Islet precursor cell (in vitro differentiated cells): ENCODE data around the gene RTL10.

Experiments
- DNase-seq: peaks from one replicate; pipeline ENCODE4 v3.0.0-alpha.2; 2018

RTL10 gene

DNA sequence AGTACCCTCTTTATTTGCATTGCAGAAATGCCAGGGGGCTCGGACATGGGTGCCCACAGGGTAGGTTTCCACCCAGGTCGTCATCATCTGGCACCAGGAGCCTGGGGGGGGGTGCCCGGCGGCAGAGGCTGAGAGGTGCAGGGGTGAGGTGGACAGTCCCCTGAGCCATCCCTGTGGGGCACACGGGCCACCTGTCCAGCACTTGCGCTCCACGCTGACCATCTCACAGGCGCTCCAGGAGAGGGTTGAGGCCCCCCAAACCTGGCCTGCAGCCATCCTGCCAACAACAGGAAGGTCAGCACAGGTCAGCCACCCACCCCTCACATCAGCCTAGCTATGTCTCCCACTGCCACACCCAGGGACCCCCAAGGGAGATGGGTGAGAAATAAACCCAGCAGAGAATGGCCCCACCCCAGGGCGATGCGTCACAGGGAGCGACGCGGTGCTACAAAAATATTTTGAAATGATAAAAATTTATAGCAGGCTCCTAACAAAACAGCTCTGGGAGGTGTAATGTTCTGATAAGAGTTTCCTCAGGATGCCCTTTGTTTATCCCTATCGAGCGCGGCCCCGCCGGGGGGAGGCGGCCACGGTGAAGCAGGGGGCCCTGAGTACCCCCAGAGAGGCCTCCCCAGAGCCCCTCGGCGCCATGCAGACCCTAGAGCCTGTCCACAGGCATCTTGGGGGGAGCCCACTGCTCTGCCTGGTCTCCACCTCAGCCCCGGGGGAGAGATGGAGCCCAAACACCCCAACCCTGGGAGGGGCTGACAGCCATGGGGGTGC, 21.0 kb upstream of the RTL10 start:
- DNase-seq, result no peak

DNA sequence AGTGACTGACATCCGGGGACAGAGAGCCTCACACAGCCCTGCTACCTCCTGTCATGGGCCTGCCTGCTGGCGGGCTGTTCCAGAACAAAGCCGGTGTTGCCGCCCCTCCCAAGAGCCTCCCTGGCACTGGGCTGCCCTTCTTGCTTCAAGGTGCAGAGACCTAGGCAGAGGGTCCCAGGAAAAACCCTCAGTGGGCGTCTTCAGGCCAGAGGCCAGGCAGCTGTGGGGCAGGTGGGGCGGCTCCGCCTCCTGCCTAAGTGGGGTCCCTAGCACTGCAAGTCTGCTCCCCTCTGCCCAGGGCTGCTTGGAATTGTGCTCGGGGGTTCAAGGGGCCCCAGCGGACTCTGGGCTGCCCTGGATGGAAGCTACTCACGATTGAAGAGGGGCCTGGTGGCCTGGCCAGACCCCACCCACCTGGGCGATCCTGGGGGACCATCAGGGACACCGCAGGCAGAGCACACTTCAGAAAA, 20.4 kb upstream of the RTL10 start:
- DNase-seq, result peak; percentile 48

DNA sequence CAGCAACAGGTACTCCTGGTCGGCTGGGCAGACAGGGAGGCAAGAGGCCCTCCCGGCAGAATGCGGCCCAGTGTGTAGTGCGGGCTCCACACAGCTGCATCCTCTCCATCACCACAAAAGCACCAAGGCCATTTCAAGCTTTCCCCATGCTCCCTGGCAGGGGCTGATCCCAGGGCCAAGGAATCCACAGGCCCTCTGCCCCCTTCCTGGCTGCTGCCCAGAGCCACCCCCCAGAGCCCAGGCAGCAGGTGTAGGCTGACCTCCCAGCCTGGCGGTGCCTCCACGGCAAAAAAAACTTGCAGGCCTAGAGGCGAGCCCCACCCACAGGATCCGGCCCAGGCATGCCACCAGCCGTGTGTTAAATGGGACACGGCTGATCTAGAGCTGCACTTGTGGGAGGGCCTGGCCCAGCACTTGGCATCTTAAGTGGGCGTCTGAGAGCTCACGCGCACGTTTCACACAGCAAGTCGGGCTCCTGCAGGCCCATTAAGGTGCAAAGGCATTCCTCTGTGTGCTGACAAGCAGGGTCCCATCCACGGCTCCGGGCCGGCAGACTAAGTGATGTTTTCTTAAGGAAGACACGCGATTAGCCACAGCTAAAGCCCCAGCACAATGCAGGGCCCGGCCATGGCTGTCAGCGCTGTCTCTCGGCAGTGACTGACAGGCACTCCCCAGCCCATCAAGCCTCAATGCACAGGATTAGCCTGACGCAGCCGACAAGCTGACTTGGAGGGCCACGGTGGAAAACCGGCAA, 19.8 kb upstream of the RTL10 start:
- peak; percentile 77 for DNase-seq

DNA sequence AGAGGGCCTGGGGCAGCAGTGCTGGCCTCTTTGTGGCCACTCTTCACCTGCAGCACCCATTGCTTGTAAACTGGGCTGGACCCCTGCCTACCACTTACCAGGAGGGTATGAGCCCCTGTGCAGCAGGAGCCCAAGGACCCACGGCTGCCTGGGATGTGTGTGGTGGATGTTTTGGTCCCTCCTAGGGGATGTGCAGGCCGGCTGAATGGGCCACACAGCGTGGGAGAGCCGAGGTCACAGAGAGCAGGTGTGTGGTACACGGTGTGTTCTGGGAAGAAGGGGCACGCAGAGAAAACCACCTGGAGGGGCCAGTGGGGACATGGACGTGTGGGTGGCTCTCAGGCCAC, 19.3 kb upstream of the RTL10 start:
- DNase-seq, result peak; percentile 47

DNA sequence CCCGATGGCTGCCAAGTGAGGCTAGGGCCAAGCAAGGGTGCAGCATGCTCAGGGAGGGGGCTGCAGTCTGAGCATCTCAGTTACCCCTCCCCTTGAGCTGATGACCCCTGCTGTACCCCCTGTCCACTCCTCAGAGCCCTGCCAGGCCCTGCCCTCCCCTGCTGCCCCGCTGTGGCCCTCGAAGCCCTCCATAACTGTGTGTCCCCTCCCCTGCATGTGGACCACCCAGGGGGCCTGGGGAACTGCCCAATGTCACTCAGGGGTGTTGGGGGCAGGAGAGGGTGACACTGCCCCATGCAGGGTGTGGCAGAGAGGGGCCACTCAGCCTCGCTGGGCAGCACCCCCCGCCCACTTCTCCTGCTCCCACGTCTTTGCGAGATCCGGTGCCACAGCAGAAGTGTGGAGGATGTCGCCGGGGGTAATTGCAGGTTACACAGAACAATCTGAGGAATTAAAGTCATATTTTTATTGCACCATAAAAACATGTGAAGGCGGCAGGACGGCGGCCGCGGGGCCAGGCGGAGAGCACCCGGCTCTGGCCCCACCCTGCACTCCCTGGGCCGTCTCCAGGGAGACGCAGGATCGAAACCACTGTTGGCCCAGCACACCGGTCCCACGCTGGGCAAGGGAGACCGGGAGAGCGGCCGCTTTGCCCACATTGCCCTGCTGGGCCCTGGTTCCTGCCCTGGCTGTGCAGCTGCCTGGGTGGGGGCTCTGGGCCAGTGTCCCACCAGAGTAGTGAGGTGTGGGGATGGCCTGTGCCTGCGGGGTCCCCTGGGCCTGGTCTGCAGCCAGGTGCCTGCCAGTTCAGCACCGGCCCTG, 18.7 kb upstream of the RTL10 start:
- peak; percentile 37 for DNase-seq

DNA sequence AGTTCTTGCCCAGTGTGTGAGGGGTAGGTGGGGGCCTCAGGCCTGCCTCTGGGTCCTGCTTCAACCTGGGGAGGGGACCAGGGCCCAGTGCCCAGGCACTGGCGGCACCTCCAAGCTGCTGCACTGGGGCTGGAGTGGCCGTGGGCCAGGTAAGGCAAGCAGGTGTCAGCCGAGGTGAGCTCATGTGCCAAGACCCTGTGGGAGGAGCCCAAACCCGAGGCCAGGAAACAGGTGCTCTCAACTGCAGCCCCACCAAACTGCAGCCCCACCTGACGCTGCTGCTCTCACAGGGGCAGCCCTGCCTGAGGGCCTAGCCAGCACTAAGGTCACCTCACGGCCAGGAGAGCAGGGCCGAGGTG, 18.1 kb upstream of the RTL10 start:
- DNase-seq, result no peak

DNA sequence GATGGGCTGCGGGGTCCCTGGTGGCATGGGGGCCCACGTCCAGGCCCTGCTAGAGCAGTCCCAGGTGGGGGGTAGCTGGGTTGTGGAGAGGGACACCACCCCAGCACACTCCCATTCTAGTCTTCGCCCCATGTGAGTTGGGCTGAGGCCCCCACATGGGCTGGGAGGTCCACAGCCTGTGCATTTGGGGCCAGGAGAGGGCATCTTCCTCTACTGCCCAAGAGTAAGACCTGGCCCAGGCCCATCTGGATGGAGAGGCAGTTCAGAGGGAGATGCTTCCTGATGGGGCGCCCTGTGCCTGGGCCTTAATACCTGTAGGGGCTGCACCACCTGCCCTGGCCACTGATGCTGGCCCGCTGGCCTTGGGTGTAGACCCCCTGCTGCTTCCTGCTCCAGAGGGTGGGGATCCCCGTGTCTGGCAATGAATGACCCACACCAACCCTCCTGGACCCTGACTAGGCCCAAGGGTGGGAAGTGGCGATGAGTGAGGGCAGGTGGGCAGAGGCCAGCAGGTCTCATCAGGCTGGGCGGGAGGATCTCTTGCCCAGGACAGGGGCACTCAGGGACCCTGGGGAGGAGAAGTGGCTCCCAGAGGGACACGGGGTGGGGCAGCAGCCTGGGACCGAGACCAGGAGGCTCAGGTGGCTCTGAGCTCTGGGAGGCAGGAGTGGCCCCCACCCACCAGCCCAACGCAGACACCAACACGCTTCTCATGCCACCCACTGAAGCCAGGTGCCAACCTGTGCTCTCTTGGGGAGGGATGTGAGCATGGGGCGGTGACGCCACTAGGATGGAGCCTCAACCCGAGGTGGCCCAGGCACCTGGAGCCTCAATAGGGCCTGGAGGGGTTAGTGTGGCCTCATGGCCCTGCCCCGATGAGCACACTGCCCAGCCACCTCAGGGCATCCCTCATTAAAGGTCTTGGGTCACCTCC, 17.4 kb upstream of the RTL10 start:
- DNase-seq, result peak; percentile 40

DNA sequence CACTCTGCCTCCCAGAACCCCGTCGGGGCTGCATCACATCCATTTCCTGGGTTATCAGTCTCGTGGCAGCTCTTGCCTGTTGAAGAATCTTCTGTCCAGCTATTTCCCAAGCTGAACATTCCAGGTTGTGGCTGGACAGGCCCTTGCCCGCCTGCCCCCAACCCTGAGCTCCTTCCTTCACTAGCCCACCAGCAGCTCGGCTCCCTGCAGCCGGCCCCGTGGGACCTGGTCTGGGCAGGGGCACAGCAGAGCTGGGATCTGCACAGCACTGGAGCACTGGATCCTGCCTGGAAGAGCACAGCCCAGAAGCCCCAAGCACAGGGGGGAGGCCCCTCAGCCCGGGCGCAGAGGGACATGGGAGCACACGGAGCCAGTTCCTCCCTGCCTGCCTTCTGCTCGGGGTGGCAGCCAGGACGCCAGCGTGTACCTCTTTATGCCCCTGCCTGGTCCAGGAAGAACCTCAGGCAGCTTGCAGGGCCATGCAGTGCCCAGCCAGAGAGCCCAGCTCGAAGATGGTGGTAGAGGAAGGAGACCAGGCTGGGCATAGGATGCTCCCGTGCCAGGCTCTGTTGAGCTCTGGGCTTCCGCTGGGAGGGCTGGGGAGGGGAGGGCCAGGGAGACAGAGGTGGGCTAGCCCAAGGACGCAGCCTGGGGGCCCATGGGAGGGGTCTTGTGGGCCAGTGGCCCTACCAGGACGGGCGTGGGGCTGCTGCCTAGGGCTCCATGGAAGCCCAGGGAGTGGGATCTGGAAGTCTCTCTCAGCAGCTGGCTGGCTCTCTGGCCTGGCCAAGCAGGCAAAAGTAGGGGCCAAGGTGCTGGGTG, 16.6 kb upstream of the RTL10 start:
- peak; percentile 53 for DNase-seq

DNA sequence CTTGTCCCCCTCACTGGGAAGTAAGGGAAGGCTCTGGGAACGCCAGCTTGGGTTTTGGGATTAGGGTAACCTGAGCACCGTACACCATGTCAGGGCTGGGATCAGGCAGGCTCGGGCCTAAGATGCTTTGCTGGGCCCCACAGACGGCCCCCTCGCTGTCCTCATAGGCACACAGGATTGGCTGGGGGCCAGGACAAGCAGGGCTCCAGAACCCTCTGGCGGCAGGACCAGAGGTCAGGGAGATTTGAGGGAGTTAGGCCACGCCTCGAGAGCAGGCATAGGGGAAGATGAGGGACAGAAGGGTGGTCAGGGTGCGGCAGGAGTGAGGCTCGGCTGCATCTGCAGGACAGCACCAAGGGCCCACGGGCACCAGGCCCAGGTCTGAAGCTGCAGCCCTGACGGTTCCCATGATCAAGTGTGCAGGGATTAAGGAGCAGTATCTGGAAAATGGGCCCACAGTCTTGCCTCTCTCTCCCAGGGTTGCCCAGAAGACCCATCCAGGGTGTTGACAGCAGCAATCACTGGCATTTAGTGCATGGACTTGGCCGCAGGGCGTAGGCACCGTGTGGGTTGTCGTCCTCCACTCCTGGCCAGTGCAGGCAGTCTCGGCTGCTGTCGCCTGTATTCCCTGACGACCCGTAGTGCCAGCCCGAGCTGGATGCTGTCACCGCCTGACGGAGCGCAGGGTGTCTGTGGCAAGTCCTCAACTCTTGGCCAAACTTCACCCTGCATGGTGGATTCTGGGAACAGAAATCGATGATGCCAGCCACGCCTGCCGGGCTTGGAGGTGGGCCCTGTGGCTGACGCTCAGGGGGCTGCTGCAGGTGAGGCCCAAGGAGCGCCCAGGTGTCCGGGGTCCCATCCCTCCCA, 15.7 kb upstream of the RTL10 start:
- peak; percentile 47 for DNase-seq

DNA sequence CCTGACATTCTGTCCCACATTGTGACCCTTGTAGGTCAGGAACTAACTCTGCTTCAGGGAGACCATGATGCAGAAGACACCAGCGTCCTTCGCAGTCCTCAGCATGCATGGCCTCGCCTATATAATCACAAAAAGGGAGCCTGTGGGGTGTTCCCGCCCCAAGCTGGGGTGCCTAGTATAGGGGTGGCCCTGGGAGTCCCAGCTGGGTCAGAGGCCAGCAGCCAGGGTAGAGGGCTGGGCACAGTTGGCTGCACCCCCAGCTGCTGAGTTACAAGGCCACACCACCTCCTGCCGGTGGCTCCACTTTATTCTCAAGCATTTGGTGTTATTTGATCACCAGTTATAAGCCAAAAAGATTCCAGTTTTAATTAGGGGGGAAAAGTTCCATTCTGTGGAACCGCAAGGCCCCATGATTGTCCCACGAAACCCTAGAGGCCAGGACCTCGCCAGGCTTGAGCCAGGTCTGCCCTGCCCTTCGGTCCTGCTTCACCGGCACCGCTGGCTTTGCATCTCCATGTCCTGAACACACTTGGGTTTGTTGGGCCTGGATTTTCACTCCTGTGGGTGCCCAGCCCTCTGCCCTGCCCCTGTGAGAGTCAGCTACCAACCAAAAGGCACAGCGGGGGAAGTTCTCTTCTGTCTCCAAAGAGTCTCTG, 15.0 kb upstream of the RTL10 start:
- peak; percentile 39 for DNase-seq

DNA sequence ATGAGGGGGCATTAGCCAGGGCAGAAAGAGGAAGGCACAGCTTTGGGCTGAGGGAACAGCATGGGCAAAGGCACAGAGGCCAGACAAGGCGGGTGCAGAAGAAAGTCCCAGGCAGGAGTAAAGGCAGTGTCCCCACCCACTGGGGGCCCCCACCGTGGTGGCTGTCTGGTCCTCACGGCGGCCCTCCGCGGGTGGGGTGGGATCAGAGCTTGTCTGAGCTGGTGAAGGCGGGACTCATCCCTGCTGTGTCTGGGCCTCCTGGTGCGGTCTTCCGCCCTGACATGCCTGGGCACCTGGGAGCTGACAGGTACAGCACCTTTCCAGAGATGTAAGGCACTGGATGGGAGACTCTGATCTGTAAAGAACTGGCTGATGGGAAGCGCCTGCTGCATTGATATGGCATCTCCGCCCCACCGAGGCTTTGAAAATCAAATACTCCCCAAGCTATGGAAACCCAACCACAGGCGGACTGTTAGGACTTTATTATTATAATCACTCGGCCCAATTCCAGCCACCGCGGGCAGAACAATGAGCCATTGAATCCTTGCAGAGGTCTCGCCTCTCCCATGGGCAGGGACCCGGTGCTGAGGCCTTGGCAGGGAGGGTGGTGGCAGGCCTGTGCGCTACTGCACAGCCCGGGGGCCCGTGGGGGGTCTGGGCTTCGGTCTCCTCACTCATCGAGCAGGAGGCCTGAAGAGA, 14.2 kb upstream of the RTL10 start:
- DNase-seq, result peak; percentile 40

DNA sequence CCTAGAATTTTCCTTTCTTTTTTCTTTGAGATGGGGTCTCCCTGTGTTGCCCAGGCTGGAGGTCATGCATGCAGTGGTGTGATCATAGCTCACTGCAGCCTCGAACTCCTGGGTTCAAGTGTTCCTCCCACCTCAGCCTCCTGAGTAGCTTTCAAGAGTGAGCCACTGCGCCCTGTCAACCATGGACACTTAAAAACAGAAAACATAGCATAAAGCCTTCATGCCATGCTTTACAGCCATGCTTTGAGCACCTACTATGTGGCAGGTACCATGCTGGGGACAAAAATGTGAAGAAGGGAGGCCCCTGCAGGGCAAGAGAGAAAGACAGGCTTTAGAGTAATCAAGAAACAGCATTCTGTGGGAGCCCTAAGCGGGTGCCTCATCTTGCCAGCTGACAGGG, 13.7 kb upstream of the RTL10 start:
- DNase-seq, result peak; percentile 27

DNA sequence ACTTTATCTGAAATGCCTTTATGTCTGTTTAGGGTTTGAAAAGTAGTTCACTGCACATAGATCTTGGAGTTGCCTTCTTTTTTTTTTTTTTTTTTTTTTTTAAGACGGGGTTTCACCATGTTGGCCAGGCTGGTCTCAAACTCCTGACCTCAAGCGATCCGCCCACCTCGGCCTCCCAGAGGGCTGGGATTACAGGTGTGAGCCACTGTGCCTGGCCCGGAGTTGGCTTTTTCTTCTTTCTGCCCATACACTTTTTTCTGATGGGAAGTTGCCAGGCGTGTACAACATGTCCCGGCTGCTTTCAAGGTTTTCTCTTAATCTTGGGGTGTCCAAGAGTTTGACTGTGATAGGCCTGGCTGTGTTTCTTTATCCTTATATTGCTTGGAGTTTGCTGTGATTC, 12.9 kb upstream of the RTL10 start:
- peak; percentile 11 for DNase-seq

DNA sequence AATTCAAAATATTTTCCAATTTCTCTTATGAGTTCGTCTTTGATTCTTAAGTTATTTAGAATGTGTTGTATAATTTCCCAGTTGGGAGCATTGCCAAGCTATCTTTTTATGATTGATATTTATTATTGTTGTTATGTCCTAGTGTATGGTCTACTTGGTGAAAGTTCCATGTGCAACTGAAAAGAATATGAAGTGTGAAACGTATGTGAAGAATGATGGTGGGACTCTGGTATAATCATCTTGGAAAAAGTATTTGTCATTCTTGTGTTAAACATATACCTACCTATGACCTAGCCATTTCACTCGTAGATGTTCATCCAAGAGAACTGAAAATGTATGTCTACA, 12.0 kb upstream of the RTL10 start:
- no peak for DNase-seq

DNA sequence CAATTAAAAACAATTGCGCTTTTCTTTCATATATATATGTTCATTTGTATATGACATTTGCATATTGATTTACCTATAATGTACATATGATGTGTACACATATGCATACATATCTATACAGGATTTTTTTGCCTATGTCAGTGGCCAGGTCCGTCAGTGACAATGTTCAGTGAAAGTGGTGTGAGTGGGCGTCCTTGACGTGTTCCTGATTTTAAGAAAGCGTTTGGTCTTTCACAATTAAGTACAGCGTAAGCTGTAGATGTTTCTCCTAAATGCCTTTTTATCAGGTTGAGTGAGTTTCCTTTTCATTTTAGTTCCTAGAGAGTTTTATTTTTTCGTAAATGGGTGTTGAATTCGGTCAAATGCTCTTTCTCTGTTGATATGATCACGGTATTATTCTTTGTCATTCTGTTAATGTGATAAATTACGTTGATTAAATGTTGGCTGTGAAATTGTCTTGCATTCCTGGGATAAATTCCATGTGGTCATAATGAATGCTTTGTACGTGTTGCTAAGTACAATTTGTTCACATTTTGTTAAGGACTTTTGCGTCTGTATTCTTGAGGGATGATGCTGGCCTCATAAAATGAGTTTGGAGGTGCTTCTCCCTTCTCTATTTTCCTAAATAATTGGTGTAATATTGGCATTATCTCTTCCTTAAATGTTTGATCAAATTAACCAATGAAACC, 10.6 kb upstream of the RTL10 start:
- no peak for DNase-seq

DNA sequence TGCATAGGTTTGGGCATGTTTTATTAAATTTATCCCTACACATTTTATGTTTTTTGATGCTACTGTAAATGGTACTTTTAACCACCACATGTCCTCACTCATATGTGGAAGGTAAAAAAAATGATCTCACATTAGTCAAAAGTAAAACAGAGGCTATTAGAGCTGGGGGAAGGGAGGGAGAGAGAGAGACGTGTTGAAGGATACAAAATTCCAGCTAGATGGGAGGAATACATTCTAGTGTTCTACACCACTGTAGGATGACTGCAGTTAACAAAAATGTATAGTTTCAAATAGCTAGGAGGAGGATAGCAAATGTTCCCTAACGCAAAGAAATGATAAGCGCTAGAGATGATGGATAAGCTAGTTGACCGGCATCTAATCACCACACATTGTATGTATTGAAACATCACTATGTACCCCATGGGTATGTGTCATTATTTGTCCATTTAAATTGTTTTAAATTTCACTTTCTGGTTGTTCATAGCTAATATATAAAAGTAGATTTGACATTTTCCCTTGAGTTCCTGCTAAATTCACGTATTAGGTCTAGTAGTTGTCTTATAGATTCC, 9.9 kb upstream of the RTL10 start:
- no peak for DNase-seq

DNA sequence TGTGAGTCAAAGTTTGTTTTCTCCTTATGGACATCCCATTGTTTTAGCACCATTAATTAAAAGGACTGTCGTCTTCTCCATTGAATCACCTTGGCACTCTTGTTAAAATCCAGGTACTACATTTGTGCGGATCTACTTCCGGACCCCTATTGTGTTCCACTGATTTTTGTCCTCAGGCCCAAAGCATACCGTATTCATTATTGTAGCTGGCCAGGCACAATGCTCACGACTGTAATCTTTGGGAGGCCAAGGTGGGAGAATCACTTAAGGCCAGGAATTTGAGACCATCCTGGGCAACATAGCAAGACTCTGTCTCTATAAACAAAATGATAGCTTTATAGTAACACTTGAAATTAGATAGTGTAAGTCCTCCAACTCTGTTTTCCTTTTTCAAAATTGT, 8.9 kb upstream of the RTL10 start:
- DNase-seq, result no peak

DNA sequence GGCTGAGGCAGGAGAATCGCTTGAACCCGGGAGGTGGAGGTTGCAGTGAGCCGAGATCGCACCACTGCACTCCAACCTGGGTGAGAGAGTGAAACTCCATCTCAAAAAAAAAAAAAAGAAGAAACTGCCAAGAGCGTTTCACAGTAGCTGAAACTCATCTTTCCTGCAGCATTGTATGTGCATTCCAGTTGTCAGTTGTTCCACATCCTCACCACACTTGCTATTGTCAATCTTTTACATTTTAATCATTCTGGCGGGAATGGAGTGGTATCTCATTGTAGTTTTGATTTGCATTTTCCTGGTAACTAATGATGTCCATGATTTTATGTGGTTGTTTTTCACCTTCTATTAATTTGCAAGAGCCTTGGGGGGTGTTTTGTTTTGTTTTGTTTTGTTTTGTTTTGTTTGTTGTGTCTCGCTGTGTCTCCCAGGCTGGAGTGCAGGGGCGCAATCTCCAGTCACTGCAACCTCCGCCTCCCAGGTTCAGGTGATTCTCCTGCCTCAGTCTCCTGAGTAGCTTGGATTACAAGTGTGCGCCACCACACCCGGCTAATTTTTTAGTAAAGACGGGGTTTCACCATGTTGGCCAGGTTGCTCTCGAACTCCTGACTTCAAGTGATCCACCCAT, 8.1 kb upstream of the RTL10 start:
- peak; percentile 19 for DNase-seq
